BJ (cell line): ENCODE data around the gene WNT11. TPM values are rescaled to one million over a fixed set of nuclear protein-coding genes. Genes with fewer than 3 reads are reported as not detected.
"Not testable (repeated sequence)": the region's sequence is repeated elsewhere in the genome, so short reads cannot be mapped to it uniquely, and the experiment has no call there.

Experiments used
- CTCF ChIA-PET: fragments of 350-600 bp; formaldehyde crosslinking; extraction: SDS; loops from one replicate; lab custom pipeline; 2021; ENCODE audit warnings: antibody characterized with exemption, inconsistent platforms; lab: Yijun Ruan, JAX
- POLR2A ChIA-PET: fragments of 300-600 bp; sonication (Branson Sonifier 250); formaldehyde crosslinking; extraction: SDS; loops from one replicate; lab custom pipeline; 2021; ENCODE audit warnings: antibody characterized with exemption; lab: Charles Lee
- DNase-seq: peaks from one replicate; pipeline ENCODE4 v3.0.0-alpha.2; 2011; ENCODE audit warnings: low read depth
- H3K27me3 ChIP-seq: 2 replicates; pipeline ENCODE4 v1.6.0; 2011; ENCODE audit warnings: low read length; ENCODE audit not compliant: control insufficient read depth, insufficient read depth
- H3K36me3 ChIP-seq: 2 replicates; pipeline ENCODE4 v1.5.1; 2011; ENCODE audit warnings: low read length; ENCODE audit not compliant: control insufficient read depth, insufficient read depth
- H3K4me3 ChIP-seq: 2 replicates; pipeline ENCODE4 v1.5.1; 2011; ENCODE audit warnings: low read depth, mild to moderate bottlenecking, control low read depth, low read length
- CTCF ChIP-seq: IDR thresholded peaks from 2 replicates; pipeline ENCODE4 v1.5.1; 2011; ENCODE audit warnings: low read depth, mild to moderate bottlenecking, control low read depth, inconsistent platforms, low read length, moderate library complexity; ENCODE audit not compliant: insufficient read depth
- polyA plus RNA-seq: library from polyadenylated mRNA; depleted of rRNA; stranded (reverse); fragments of >200 nt; gene quantifications from 2 replicates; pipeline ENCODE4 v1.2.3, GENCODE V29; 2011

The WNT11 gene
- polyA plus RNA-seq, 1 experiment: 0.25 TPM

DNA sequence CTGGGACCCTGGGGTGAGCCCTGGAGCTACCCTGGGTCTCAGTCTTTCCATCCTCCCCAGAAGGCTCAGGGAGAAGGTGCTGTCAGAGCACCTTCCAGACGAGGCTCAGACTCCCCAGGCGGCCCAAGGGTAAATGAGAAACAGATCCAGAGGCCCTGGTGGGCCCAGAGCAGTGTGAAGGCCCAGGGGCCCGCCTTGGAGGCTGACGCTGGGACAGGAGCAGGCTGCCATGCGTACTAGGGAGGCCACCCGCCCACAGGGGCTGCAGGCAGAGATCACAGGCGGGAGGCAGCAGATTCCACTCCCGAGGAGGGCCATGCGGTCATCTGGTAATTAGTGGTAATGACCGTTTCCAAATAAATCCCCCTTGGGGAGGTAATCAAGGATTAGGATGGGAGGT, 5.2 kb downstream of the WNT11 start:
- no peaks in the 10 kb centered on the region for H3K36me3 ChIP-seq
- CTCF ChIA-PET: interaction anchor here (1.4 kb wide), 1 partner anchor 118 kb away, joined by 3 read pairs; no protein-coding TSS in a partner anchor
- peaks cover 31% of the 10 kb centered on the region for H3K27me3 ChIP-seq
- POLR2A ChIA-PET: no interaction called here
- no peak for DNase-seq
- TF ChIP-seq CTCF: no peak
- H3K4me3 ChIP-seq: no peak overlapping the region

DNA sequence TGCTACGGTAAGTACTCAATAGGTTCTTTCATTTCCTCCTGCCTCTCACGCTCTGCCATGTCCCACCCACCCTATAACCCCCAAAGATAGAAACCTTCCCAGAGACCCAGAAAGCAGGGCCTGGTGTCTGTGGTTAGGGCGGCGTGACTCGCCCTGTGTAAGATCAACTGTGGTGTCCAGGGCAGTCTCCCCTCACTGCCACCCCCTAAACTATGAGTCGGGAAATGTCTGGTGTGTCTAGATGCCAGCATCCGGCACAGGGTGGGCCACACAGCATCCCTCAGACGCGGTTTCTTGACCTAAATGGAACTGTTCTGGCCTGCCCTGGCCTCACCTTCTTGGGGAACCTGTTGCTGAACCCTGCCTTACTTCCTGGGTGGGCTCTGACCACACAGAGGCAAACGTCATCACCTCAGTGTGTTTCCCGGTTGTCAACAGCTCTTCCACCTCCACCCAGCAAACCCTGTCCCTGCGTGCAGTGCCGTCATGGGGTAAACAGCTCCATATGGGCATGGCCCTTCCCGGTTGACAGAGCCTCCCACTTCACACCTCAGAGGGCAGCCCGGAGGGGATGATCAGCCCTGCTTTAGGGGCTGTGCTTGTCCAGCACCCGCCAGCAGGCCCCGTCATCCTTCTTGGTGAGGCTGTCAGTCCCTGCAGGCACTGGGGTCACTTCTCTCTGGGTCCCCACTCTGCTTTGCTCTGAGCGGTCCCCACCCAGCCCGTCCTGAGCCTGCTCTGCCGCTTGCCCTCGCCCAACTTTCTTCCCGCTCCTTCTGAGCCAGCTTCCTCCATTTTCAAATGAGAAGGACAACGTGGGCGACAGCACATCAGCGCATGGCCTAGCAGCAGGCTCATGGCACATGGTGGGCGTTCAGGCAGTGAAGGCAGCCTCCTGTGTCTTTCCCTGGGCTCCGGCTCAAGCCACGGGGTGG, 6.0 kb downstream of the WNT11 start:
- ChIA-PET POLR2A (no interaction called here), CTCF (interaction anchor here (1.3 to 1.4 kb wide), 2 partner anchors 119 to 303 kb away, joined by 3 read pairs; no protein-coding TSS in a partner anchor)
- TF ChIP-seq CTCF: no peak
- DNase-seq: no peak
- Histone ChIP-seq H3K36me3 (no peaks in the 10 kb centered on the region), H3K27me3 (peaks cover 23% of the 10 kb centered on the region), H3K4me3 (no peak overlapping the region)

DNA sequence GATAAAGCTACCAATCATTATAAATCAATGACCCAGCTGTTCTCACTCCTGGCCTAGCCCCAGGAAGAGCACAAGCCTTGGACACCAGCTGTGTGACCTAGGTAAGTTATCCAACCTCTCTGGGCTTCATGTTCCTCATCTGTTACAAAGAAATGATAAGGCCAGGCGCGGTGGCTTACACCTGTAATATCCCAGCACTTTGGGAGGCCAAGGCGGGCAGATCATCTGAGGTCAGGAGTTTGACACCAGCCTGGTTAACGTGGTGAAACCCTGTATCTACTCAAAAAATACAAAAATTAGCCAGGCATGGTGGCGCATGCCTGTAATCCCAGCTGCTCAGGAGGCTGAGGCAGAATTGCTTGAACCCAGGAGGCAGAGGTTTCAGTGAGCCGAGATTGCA, 7.6 kb downstream of the WNT11 start:
- DNase-seq, POLR2A ChIA-PET, H3K36me3 ChIP-seq, H3K4me3 ChIP-seq: not testable (repeated sequence)
- CTCF ChIA-PET: interaction anchor here (0.8 to 1.7 kb wide), 2 partner anchors 9 to 14 kb away, joined by 3 to 18 read pairs; no protein-coding TSS in a partner anchor
- peaks cover 17% of the 10 kb centered on the region for H3K27me3 ChIP-seq

DNA sequence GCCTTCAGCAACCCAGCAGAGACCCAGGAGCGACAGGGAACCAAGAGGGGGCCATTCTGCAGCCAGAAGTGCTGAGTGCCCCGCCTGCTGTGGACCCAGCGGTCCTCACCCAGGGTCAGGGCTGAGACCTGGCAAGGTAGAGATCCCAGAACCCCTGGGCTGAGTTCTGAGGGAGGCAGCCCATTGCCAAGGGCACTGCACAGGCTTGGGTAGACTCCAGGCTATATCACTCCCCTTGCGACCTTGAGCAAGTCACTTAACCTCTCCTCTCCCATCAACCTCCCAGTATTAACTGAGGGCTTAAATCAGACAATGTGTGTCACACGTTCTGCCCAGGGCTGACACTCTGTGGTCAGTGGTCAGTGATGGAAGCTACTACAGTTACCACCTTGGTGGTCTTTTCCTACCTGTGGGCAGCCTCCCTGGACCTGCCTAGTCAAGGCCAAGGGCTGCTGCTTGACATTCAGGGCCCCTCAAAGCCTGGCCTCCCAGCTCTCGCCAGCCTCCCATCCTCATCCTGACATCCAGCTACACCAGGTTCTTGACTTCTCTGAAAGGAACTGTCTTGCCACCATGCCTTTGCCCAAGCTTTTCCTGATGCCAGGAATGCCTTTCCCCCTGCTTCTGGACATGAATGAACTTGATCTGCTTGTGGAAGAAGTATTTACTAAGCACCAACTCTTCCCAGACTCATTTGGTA, 8.2 kb downstream of the WNT11 start:
- ChIA-PET CTCF (interaction anchor here (0.8 to 1.7 kb wide), 2 partner anchors 10 to 13 kb away, joined by 3 to 18 read pairs; no protein-coding TSS in a partner anchor), POLR2A (no interaction called here)
- no peak for TF ChIP-seq CTCF
- Histone ChIP-seq H3K36me3 (no peaks in the 10 kb centered on the region), H3K4me3 (no peak overlapping the region), H3K27me3 (peaks cover 15% of the 10 kb centered on the region)
- no peak for DNase-seq

GRCh38 chr11:76197332-76197731, 9.0 kb downstream of the WNT11 start:
- CTCF ChIA-PET: interaction anchor here (1.0 to 2.9 kb wide), 3 partner anchors 10 to 122 kb away, joined by 4 to 18 read pairs (median 18); no protein-coding TSS in a partner anchor
- DNase-seq: no peak

More at GRCh38 chr11:76197332-76197731, 9.0 kb downstream of the WNT11 start:
- Histone ChIP-seq H3K27me3 (peaks cover 10% of the 10 kb centered on the region), H3K36me3 (no peaks in the 10 kb centered on the region), H3K4me3 (no peak overlapping the region)
- POLR2A ChIA-PET: no interaction called here
- no peak for TF ChIP-seq CTCF
